Nephron (organoid): ENCODE measurements around the gene ACD.
A peak's percentile ranks its signal among the peaks of the same experiment; 100 is the strongest.

ENCODE experiments used
- H3K27ac Mint-ChIP-seq, 3 experiments: 2 replicates each; pipeline ENCODE4 v1.8.0; 2020; ENCODE audit warnings: mixed read lengths in 3 of 3, mild to moderate bottlenecking in 2 of 3, moderate library complexity in 1 of 3
- H3K27me3 Mint-ChIP-seq: 2 replicates; pipeline ENCODE4 v1.8.0; 2021; ENCODE audit warnings: low read depth, mild to moderate bottlenecking, moderate library complexity, mixed read lengths
- H3K36me3 Mint-ChIP-seq: 2 replicates; pipeline ENCODE4 v1.8.0; 2020; ENCODE audit warnings: low read depth, mixed read lengths
- H3K4me1 Mint-ChIP-seq: 2 replicates; pipeline ENCODE4 v1.8.0; 2020; ENCODE audit warnings: mixed read lengths
- H3K4me3 Mint-ChIP-seq, 3 experiments: 2 replicates each; pipeline ENCODE4 v1.8.0; 2020; ENCODE audit warnings: mild to moderate bottlenecking in 3 of 3, mixed read lengths in 3 of 3, moderate library complexity in 2 of 3
- H3K9me3 Mint-ChIP-seq: 2 replicates; pipeline ENCODE4 v1.8.0; 2020; ENCODE audit warnings: mixed read lengths
- CTCF ChIP-seq, 3 experiments: fragments of 200-600 bp; sonication (generic); IDR thresholded peaks; one replicate each; pipeline ENCODE4 v1.5.0; 2021; ENCODE audit warnings: antibody characterized with exemption in 3 of 3; ENCODE audit not compliant: unreplicated experiment in 3 of 3

The ACD gene

GRCh38 chr16:67667817-67668494, 7.9 kb upstream of the ACD start:
- Mint-ChIP-seq H3K4me1 (no peaks in the 10 kb centered on the region), H3K27me3 (no peaks in the 10 kb centered on the region), H3K27ac (no peak overlapping the region), H3K9me3 (no peaks in the 10 kb centered on the region), H3K4me3 (peak overlapping the region; percentile 52 to 88 (median 59)), H3K36me3 (peaks cover 8% of the 10 kb centered on the region)
- peak; percentile 75 to 83 (median 78) for TF ChIP-seq CTCF (IDR thresholded peaks at IDR 0.05; ENCODE audit: unreplicated experiment in 3 of 3)

GRCh38 chr16:67667453-67667816, 7.4 kb upstream of the ACD start:
- peaks cover 8% of the 10 kb centered on the region for H3K36me3 Mint-ChIP-seq
- H3K4me1 Mint-ChIP-seq: no peaks in the 10 kb centered on the region
- H3K4me3 Mint-ChIP-seq: peak overlapping the region; percentile 77 to 88 (median 81)
- no peak for TF ChIP-seq CTCF (IDR thresholded peaks at IDR 0.05; ENCODE audit: unreplicated experiment in 3 of 3)
- no peaks in the 10 kb centered on the region for H3K9me3 Mint-ChIP-seq
- H3K27ac Mint-ChIP-seq: no peak overlapping the region
- H3K27me3 Mint-ChIP-seq: no peaks in the 10 kb centered on the region

GRCh38 chr16:67666559-67667452, 6.7 kb upstream of the ACD start, which contains the start of the genes C16orf86 and ENKD1:
C16orf86 (plus strand) TSS chr16:67666814; CDS start chr16:67666971, 157 bp downstream.
ENKD1 (minus strand) TSS chr16:67666750; CDS start chr16:67666442, 308 bp downstream.
- no peaks in the 10 kb centered on the region for H3K27me3 Mint-ChIP-seq
- no peaks in the 10 kb centered on the region for H3K9me3 Mint-ChIP-seq
- TF ChIP-seq CTCF (IDR thresholded peaks at IDR 0.05; ENCODE audit: unreplicated experiment in 3 of 3): no peak
- peak within 1 kb of the TSS; percentile 77 to 88 (median 81) for H3K4me3 Mint-ChIP-seq
- H3K27ac Mint-ChIP-seq: no peak within 1 kb of the TSS
- no peaks in the 10 kb centered on the region for H3K4me1 Mint-ChIP-seq
- H3K36me3 Mint-ChIP-seq: peaks cover 8% of the 10 kb centered on the region

- Mint-ChIP-seq H3K4me3 (peak overlapping the region; percentile 65 to 74 (median 70)), H3K27me3 (no peaks in the 10 kb centered on the region), H3K4me1 (no peaks in the 10 kb centered on the region), H3K36me3 (peaks cover 8% of the 10 kb centered on the region), H3K9me3 (no peaks in the 10 kb centered on the region), H3K27ac (no peak overlapping the region)
- no peak for TF ChIP-seq CTCF (IDR thresholded peaks at IDR 0.05; ENCODE audit: unreplicated experiment in 3 of 3)
Measured at GRCh38 chr16:67666032-67666551, 6.0 kb upstream of the ACD start.

- Mint-ChIP-seq H3K9me3 (no peaks in the 10 kb centered on the region), H3K27me3 (no peaks in the 10 kb centered on the region), H3K4me1 (no peaks in the 10 kb centered on the region), H3K27ac (no peak overlapping the region), H3K36me3 (peaks cover 8% of the 10 kb centered on the region), H3K4me3 (peak overlapping the region; percentile 65 to 74 (median 70))
- TF ChIP-seq CTCF (IDR thresholded peaks at IDR 0.05; ENCODE audit: unreplicated experiment in 3 of 3): no peak
Measured at GRCh38 chr16:67665598-67665997, 5.5 kb upstream of the ACD start.
